ENCODE data around the gene BAIAP2L2. TPM values are rescaled to one million over a fixed set of nuclear protein-coding genes. Genes with fewer than 3 reads are reported as not detected.
"Not testable (repeated sequence)": the region's sequence is repeated elsewhere in the genome, so short reads cannot be mapped to it uniquely, and the experiment has no call there.

The BAIAP2L2 gene, protein sequence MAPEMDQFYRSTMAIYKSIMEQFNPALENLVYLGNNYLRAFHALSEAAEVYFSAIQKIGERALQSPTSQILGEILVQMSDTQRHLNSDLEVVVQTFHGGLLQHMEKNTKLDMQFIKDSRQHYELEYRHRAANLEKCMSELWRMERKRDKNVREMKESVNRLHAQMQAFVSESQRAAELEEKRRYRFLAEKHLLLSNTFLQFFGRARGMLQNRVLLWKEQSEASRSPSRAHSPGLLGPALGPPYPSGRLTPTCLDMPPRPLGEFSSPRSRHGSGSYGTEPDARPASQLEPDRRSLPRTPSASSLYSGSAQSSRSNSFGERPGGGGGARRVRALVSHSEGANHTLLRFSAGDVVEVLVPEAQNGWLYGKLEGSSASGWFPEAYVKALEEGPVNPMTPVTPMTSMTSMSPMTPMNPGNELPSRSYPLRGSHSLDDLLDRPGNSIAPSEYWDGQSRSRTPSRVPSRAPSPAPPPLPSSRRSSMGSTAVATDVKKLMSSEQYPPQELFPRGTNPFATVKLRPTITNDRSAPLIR
- 0.24 TPM for total RNA-seq
- long read RNA-seq, partial matches to known transcripts = 0 of 1 reads
- long read RNA-seq, other reads (novel, unspliced or antisense) = 1 of 1 reads

DNA sequence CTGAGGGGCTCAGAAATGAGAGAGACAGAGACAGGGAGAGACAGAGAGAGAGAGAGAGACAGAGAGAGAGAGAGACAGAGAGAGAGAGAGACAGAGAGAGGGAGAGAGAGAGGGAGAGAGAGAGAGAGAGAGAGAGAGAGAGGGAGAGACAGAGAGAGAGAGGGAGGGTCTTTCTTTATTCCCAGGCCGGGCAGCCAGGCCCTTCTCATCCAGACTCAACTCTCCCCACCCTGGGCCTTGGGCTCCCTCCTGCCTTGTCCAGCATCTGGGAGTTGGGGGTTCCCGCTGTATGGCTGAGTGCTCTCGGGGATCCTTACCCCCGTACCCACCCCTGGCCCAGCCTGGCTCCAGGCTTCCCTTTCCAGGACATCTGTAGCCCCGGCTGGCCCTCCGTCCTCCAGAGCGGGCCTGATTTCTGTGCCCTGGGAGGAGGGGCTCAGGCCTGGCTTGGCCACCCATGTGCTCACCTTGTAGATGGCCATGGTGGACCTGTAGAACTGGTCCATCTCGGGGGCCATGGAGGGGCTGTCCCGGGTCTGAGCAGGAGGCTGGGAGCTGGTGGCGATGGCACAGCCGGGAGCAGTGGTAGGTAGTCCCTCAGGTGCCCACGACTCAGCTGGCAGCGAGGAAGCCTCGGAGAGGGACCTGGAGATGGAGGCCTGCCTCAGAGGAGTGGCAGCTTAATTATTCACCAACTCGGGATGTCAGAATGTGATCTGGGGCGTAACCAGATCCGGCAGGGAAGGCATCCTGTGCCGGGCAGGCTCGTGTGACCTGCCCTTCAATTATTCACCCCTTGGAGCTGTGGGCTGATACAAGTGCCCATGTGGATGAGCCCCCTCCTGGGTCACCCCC is at the start of gene BAIAP2L2:
Gene BAIAP2L2 (minus strand): TSS at position 677 of the 855 bp plus-strand sequence. CDS start 159 bp downstream, at position 518.
- DNase-seq (peak; percentile 27), ATAC-seq (ENCODE audit: poor library complexity) (no peak)
- intact Hi-C loops (cut with DNase I) = loop anchor here (10.0 kb wide), 1 partner anchor 235 kb away; no protein-coding TSS in a partner anchor

DNA sequence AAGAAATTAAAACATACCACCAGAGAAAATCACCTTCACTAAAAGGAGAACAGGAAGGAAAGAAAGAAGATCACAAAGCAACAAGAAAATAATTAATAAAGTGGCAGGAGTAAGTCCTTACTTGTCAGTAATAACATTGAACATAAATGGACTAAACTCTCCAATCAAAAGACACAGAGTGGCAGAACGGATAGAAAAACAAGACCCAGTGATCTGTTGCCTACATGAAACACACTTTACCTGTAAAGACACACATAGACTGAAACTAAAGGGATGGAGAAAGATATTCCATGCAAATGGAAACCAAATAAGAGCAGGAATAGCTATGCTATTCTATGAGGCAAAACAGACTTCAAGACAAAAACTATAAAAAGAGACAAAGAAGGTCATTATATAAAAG is 45.2 kb upstream of the BAIAP2L2 start:
- intact Hi-C loops (cut with DNase I) = no loop called here
- ATAC-seq (ENCODE audit: poor library complexity) (no peak), DNase-seq (no peak)

DNA sequence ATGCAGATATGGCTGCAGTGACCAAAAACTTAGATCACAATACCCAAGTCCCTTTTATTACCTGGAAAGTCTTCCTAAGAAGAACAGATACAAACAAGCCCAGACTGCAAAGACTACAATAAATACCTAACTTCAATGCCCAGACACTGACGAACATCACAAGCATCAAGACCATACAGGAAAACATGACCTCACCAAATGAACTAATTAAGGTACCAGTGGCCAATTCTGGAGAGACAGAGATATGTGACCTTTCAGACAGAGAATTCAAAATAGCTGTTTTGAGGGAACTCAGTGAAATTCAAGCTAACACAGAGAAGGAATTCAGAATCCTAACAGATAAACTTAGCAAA is 44.1 kb upstream of the BAIAP2L2 start:
- DNase-seq; intact Hi-C loops (cut with DNase I); ATAC-seq (ENCODE audit: poor library complexity): not testable (repeated sequence)

DNA sequence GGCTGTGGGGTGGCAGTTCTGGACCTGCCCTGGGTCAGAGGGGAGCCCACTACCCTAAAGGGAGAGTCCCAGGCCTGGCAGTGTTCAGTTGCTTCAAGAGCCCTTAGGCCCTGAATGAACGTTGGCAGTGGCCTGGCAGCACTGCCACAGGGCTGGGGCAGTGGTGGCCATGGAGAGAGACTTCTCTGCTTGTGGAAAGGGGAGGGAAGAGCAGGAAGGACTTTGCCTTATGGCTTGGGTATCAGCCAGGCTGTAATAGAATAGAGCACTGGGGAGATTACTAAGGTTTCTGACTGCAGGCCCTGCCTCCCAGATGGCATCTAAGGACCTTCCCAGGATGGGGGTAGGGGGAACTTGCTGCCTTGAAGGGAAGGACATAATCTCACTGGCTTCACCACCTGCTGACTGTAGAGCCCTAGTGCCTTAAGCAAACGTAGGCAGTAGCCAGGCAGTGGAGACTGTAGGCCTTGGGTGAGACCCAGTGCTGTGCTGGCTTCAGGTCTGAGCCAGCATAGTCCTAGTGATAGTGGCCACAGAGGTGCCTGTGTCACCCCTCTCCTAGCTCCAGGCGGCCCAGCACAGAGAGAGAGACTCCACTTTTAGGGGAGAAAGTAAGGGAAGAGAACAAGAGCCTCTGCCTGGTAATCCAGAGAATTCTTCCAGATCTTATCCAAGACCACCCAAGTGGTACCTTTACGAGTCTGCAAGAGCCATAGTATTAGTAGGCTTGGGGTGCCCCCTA is 43.5 kb upstream of the BAIAP2L2 start:
- ATAC-seq (ENCODE audit: poor library complexity) (no peak), DNase-seq (no peak)
- intact Hi-C loops (cut with DNase I) = no loop called here

DNA sequence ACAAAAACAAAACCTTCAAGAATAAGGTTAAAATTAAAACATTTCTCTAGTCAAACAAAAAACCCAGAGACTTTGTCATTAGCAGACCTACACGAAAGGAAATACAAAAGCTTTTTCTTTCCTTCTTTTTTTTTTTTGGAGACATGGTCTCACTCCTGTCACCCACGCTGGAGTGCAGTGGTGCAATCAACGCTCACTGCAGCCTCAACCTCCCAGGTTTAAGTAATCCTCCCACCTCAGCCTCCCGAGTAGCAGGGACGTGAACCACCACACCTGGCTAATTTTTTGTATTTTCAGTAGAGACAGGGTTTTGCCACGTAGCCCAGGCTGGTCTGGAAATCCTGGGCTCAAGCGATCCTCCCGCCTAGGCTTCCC is 40.6 kb upstream of the BAIAP2L2 start:
- intact Hi-C loops (cut with DNase I) = no loop called here
- DNase-seq (peak; percentile 4), ATAC-seq (ENCODE audit: poor library complexity) (no peak)

DNA sequence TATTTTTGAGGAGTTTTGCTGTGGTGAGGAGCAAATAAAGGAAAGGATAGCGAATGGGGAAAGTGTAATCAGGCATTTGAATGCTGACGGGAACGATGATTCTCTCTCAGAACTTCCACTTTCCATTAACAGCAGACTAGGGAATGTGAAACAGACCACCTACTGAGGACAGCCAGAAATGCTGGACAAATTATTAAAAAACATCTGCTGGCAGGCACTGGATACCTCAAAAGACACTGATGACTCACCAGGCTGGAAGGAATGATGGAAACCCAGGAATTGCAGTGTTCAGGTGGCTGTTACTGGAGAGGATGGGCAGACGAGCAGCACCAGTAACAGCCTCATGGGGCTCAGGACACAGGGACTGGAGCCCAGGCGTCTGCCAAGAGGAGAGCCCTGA is 37.8 kb upstream of the BAIAP2L2 start:
- no peak for DNase-seq
- no peak for ATAC-seq (ENCODE audit: poor library complexity)
- intact Hi-C loops (cut with DNase I) = no loop called here

DNA sequence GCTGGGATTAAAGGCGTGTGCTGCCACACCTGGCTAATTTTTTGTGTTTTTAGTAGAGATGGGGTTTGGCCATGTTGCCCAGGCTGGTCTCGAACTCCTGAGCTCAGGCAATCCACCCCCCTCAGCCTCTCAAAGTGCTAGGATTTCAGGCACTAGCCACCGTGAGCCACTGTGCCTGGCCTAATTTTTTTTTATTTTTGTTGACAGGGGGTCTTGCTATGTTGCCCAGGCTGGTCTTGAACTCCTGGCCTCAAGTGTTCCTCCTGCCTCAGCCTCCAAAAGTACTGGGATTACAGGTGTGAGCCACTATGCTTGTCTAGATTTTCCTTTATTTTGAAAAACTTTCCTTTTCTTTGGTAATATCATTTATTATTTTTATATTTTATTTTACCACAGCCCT is 35.7 kb upstream of the BAIAP2L2 start:
- DNase-seq; ATAC-seq (ENCODE audit: poor library complexity); intact Hi-C loops (cut with DNase I): not testable (repeated sequence)

DNA sequence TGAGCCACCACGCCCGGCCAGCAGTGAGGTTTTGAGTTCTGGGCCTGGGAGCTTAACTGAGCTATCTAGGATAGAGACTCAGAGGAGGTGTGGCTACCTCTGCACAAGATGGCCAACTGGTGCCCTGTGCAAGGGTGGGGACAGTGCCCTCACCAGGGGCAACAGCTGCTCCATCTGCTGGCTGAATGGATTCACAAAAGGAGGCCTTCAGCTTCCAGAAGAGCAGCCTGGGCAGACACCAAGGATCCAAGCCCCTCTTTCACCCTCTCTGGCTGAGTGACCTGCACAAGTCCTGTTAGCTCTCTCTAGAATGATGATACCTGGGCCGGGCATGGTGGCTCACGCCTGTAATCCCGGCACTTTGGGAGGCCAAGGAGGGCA is 33.5 kb upstream of the BAIAP2L2 start:
- intact Hi-C loops (cut with DNase I) = no loop called here
- ATAC-seq (ENCODE audit: poor library complexity) (no peak), DNase-seq (peak; percentile 27)

DNA sequence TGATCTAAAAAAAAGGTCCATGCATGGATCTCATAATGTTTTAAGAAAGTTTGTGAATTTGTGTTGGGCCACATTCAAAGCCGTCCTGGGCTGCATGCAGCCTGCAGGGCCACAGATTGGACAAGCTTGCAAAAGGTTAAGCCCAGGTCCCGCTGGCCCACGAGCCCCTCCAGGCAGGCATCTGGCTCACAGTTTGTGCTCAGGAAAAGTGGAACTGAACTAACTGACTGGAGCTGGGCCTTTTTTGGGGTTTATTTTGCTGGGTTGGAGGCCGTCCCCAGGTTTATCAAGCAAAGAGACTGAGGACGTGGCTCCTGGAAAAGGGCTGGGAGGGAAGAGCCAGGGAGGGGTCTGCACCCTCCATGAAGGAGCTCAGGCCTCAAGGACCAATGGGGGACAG is 32.1 kb upstream of the BAIAP2L2 start:
- ATAC-seq (ENCODE audit: poor library complexity) (no peak), DNase-seq (peak; percentile 8)
- intact Hi-C loops (cut with DNase I) = no loop called here

DNA sequence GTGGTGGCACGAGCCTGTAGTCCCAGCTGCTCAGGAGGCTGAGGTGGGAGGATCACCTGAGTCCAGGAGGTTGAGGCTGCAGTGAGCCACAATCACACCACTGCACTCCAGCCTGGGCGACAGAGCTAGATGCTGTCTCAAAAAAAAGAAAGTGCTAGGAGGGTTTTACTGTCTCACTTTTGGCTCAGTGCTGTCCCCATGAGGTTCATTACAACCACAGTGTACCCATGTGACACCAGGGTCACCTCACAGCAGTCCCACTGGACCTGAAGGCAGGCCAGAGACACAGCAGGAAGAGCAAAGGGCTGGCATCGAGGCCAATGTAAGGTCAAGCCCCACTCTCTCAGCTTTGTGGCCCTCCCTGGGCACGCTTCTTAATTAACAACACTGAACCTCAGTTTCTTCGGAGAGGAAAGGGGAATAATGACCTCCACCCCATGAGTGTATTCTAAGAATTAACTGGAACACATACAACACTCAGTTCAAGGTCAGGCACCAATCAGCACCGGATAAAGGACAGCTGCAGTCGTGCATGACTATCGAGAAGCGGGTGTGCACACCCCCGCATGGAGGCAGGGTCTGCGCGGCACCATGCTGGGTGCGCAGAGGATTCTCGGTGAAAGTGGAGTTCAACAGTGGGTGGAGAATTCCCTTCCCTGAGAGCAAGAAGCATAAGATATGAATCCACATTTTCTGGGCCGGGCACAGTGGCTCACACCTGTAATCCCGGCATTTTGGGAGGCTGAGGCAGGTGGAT is 30.9 kb upstream of the BAIAP2L2 start:
- no peak for ATAC-seq (ENCODE audit: poor library complexity)
- intact Hi-C loops (cut with DNase I) = no loop called here
- DNase-seq = no peak

DNA sequence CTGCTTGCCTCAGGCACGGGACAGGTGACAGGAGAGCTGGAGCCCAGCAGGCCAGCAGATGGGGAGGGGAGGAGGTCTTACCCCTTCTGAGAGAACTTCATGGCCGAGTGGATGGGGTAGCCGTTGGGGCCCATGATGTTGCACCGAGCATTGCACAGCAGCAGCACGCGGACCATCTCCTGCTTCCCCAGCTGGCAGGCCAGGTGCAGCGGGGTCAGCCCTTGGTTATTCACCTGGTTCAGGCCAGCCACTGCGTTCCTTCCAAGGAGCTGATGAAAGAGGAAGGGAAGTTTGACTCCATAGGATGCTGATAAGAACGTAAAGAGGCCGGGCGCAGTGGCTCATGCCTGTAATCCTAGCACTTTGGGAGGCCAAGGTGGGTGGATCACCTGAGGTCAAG is 29.4 kb upstream of the BAIAP2L2 start:
- DNase-seq = no peak
- no peak for ATAC-seq (ENCODE audit: poor library complexity)
- intact Hi-C loops (cut with DNase I) = no loop called here

DNA sequence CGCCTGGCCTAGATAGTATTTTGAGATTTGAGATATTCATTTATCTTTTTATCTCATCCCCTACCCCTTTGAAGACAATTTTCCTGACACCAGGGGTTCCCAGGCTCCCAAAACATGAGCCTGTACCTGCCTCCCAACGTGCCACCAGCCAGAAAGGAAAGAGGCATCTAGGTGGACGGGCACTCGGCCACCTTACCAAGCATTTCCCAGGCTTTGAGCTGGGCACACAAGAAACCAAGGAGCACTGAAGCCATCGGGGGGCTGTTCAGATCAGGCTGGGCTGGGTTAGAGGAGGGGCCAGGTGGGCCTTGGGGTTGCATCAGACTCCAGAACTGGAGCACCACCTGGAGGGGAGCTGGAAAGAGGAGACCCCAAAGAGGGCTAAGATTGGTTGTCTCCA is 28.5 kb upstream of the BAIAP2L2 start:
- DNase-seq (no peak), ATAC-seq (ENCODE audit: poor library complexity) (no peak)

DNA sequence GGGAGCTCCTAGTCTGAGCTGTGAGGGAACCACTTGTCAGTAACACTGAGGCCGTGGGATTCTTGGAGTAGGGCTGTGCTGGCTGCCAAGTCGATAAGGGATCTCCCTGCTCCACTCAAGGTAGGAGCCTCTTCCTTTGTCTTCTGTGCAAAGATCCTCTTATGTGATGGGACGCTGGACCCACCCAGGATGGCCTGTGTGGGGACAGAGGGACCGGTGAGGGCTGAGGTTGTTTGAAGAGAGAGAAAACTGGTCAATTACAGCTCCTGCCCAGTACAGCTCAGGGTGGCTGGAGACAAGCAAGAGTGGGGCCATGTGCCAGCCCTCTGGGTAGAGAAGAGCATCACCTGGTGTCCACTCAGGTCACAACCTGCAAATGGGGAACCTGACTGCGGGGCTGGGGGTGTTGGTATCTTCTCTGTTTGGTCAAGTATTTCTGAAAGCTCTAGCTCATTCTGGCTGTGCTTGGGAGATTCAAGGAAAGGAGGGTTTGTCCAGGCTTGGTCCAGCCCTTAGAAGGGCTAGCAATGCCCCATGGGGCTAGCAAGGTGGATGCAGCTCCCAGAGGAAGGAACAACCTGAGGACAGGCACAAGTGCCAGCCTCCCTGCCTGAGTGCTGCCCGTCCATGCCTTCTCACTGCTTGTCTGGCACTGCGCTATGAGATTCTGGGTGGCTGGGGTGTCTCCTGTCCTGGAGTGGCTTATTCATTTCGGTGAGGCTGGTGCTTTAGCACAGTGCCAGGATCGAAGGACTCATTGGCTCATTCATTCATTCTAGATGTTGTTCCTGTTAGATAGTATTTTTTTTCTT is 27.6 kb upstream of the BAIAP2L2 start:
- no peak for DNase-seq
- intact Hi-C loops (cut with DNase I) = no loop called here
- ATAC-seq (ENCODE audit: poor library complexity) = no peak

More for the DNA sequence above, 28.5 kb upstream of the BAIAP2L2 start:
- intact Hi-C loops (cut with DNase I) = no loop called here

DNA sequence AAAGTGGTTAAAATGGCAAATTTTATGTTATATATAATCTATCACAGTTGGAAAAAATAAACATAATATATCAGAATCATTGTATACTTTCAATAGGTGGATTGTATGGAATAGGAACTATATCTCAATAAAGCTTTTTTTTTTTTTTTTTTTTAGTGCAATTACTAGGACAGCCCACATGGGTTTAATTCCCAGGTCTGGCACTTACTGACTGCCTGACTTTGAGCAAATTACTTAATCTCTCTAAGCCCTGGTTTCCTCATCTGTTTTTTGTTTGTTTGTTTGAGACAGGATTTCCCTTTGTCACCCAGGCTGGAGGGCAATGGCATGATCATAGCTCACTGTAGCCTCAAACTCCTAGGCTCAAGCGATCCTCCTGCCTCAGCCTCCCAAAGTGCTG is 26.1 kb upstream of the BAIAP2L2 start:
- DNase-seq (no peak), ATAC-seq (ENCODE audit: poor library complexity) (no peak)
- intact Hi-C loops (cut with DNase I) = no loop called here

DNA sequence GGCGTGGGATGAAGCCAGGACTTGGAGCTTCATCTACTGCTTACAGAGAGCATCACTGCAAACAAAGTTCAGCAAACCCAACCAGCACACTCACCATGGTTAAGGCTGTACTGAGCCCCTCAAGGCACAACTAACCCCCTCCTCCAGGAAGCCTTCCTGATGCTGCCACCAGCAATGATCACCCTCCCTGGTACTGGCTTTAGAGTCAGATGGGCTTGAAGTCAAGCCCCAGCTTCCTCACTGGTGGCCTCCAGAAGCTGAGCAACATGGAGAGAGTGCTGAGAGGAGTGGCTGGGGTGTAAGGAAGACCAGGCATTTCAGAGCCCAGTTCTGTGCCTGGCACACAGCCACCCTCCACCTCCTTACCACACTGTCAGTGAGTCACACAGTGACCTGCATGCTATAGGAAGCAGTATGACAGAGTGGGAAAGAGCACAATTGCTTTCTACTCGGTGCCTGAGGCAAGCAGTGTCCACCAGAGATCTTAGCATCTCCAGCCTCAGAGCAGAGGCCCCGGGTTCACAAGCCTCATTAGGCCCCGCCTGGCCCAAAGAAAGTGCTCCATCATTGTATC is 24.7 kb upstream of the BAIAP2L2 start:
- no peak for DNase-seq
- intact Hi-C loops (cut with DNase I) = no loop called here
- ATAC-seq (ENCODE audit: poor library complexity) = no peak

DNA sequence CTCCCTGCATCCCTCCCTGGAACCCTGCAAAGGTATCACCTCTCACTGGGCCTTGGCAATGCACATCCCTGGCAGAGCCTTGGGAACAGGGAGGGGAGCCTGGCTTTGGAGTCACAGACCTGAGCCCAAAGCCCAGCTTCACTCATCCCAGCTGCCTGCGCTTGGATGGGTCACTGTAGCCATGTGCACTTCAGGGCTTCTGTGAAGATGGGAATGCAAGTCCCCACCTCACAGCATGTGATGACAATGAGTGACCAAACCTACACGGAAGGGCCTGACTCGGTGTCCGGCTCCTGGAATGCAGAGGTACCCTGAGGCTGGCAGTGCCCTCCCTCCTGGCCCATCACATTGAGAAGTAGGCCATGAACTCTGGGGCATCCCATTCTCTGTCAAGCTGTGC is 22.8 kb upstream of the BAIAP2L2 start:
- ATAC-seq (ENCODE audit: poor library complexity) = no peak
- DNase-seq = peak; percentile 17
- intact Hi-C loops (cut with DNase I) = no loop called here

DNA sequence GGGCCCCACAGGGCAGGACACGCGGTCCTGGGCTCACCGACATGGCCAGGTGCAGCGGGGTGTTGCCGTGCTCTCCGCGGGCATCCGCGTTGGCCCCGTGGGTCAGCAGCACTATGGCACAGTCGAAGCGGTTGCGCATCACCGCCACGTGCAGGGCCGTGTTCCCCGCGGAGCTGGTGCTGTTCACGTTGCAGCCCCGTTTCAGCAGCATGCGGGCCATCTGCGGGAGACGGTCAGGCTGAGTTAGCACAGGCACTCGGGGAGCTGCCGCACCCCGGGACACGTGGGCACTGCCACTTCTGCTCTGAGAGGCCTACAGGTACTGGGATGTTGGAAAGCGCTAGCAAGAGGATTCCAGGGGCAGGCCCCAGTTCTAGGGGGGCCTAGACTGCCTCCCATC is 22.3 kb upstream of the BAIAP2L2 start:
- ATAC-seq (ENCODE audit: poor library complexity) (no peak), DNase-seq (peak; percentile 36)
- intact Hi-C loops (cut with DNase I) = no loop called here

Measured in Right ventricle myocardium superior (tissue), 1 donor.